ENCODE results near the gene CATSPERB.

DNA sequence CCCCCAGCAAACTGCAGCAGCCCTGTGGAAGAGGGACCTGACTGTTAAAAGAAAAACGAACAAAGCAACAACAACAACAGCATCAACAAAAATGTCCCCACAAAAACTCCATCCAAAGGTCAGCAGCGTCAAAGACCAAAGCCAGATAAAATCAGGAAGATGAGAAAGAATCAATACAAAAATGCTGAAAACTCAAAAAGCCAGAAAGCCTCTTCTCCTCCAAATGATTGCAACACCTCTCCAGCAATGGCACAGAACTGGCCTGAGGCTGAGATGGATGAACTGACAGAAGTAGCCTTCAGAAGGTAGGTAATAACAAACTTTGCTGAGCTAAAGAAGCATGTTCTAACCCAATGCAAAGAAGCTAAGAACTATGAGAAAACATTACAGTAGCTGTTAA, 176.4 kb downstream of the CATSPERB start:
- TF ChIP-seq CHD2 (IDR thresholded peaks at IDR 0.05; ENCODE audit: low read length) (no peak), CEBPB (IDR thresholded peaks at IDR 0.05; ENCODE audit: low read depth, low read length) (no peak), SIX5 (IDR thresholded peaks at IDR 0.05; ENCODE audit: low read depth, low read length) (no peak), GTF2F1 (IDR thresholded peaks at IDR 0.05; ENCODE audit: borderline replicate concordance, low read depth, low read length) (no peak), BRCA1 (IDR thresholded peaks at IDR 0.05; ENCODE audit: low read depth, low read length) (no peak), SP1 (IDR thresholded peaks at IDR 0.05; ENCODE audit: low read depth, low read length) (no peak), HDAC6 (IDR thresholded peaks at IDR 0.05; ENCODE audit: low read depth, low read length) (no peak), CHD1 (IDR thresholded peaks at IDR 0.05; ENCODE audit: low read depth, low read length) (no peak)
- TF ChIP-seq, protein P1, sequence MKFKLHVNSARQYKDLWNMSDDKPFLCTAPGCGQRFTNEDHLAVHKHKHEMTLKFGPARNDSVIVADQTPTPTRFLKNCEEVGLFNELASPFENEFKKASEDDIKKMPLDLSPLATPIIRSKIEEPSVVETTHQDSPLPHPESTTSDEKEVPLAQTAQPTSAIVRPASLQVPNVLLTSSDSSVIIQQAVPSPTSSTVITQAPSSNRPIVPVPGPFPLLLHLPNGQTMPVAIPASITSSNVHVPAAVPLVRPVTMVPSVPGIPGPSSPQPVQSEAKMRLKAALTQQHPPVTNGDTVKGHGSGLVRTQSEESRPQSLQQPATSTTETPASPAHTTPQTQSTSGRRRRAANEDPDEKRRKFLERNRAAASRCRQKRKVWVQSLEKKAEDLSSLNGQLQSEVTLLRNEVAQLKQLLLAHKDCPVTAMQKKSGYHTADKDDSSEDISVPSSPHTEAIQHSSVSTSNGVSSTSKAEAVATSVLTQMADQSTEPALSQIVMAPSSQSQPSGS (IDR thresholded peaks at IDR 0.05; ENCODE audit: low read length), result no peak
- TF ChIP-seq, protein P2, sequence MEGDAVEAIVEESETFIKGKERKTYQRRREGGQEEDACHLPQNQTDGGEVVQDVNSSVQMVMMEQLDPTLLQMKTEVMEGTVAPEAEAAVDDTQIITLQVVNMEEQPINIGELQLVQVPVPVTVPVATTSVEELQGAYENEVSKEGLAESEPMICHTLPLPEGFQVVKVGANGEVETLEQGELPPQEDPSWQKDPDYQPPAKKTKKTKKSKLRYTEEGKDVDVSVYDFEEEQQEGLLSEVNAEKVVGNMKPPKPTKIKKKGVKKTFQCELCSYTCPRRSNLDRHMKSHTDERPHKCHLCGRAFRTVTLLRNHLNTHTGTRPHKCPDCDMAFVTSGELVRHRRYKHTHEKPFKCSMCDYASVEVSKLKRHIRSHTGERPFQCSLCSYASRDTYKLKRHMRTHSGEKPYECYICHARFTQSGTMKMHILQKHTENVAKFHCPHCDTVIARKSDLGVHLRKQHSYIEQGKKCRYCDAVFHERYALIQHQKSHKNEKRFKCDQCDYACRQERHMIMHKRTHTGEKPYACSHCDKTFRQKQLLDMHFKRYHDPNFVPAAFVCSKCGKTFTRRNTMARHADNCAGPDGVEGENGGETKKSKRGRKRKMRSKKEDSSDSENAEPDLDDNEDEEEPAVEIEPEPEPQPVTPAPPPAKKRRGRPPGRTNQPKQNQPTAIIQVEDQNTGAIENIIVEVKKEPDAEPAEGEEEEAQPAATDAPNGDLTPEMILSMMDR (IDR thresholded peaks at IDR 0.05; ENCODE audit: control extremely low read depth in 1 of 3, insufficient read depth in 1 of 3, low read depth in 1 of 3, low read length in 3 of 3), result no peak

All from H1 (cell line).